ENCODE measurements around the gene ATP2B2.

DNA sequence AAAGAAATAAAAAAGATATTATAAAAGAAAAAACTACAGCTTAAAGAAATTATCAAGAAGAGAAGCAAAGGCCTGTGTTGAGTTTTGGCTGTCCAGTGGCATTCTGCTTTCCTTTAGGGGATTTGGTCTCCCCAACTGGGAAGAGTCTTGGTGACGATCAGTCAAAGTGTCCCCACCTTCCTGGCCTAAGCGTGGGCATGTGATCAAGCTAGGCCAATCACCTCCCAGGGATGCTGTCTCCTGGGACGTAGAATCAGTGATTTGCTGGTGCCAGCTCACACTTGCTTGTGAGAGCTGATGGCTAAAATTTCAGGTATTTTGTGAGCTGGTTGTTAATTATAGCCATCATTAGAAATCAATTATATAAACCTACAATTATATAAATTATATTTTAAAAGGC lies 69.5 kb downstream of the ATP2B2 start:
- TF ChIP-seq, protein P1, sequence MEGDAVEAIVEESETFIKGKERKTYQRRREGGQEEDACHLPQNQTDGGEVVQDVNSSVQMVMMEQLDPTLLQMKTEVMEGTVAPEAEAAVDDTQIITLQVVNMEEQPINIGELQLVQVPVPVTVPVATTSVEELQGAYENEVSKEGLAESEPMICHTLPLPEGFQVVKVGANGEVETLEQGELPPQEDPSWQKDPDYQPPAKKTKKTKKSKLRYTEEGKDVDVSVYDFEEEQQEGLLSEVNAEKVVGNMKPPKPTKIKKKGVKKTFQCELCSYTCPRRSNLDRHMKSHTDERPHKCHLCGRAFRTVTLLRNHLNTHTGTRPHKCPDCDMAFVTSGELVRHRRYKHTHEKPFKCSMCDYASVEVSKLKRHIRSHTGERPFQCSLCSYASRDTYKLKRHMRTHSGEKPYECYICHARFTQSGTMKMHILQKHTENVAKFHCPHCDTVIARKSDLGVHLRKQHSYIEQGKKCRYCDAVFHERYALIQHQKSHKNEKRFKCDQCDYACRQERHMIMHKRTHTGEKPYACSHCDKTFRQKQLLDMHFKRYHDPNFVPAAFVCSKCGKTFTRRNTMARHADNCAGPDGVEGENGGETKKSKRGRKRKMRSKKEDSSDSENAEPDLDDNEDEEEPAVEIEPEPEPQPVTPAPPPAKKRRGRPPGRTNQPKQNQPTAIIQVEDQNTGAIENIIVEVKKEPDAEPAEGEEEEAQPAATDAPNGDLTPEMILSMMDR (IDR thresholded peaks at IDR 0.05): no peak
- no peak for TF ChIP-seq POLR2AphosphoS5 (IDR thresholded peaks at IDR 0.05)
- TF ChIP-seq EP300 (IDR thresholded peaks at IDR 0.05): no peak
